H9 (cell line): ENCODE results near the gene BMP2K. TPM values are rescaled to one million over a fixed set of nuclear protein-coding genes. Genes with fewer than 3 reads are reported as not detected.

ENCODE experiments used
- DNase-seq: peaks from one replicate; pipeline ENCODE4 v3.0.0-alpha.2; 2017
- H2AFZ ChIP-seq: one replicate; pipeline ENCODE4 v1.6.1; 2013; ENCODE audit warnings: mild to moderate bottlenecking, low read length, control low read depth, moderate library complexity
- H2AK5ac ChIP-seq: 2 replicates; pipeline ENCODE4 v1.6.1; 2013; ENCODE audit warnings: low read length, control low read depth, mixed read lengths; ENCODE audit not compliant: insufficient read length
- H2BK120ac ChIP-seq: one replicate; pipeline ENCODE4 v1.6.1; 2013; ENCODE audit warnings: low read depth, mild to moderate bottlenecking, low read length, control low read depth, inconsistent platforms; ENCODE audit not compliant: poor library complexity, severe bottlenecking
- H2BK12ac ChIP-seq: 2 replicates; pipeline ENCODE4 v1.6.1; 2013; ENCODE audit warnings: low read length, control low read depth, mixed read lengths, low read depth; ENCODE audit not compliant: insufficient read length
- H2BK15ac ChIP-seq: 2 replicates; pipeline ENCODE4 v1.6.1; 2013; ENCODE audit warnings: low read depth, low read length, control low read depth
- H2BK20ac ChIP-seq: one replicate; pipeline ENCODE4 v1.6.1; 2013; ENCODE audit warnings: low read depth, mild to moderate bottlenecking, low read length, control low read depth, inconsistent platforms; ENCODE audit not compliant: poor library complexity, severe bottlenecking
- H2BK5ac ChIP-seq: 2 replicates; pipeline ENCODE4 v1.6.1; 2013; ENCODE audit warnings: low read length, control low read depth, mixed read lengths; ENCODE audit not compliant: insufficient read length
- H3K14ac ChIP-seq: 2 replicates; pipeline ENCODE4 v1.6.1; 2013; ENCODE audit warnings: low read length, control low read depth; ENCODE audit not compliant: insufficient read depth
- H3K18ac ChIP-seq: 2 replicates; pipeline ENCODE4 v1.6.1; 2013; ENCODE audit warnings: low read depth, mild to moderate bottlenecking, mixed read lengths, low read length, control low read depth; ENCODE audit not compliant: insufficient read length
- H3K23ac ChIP-seq: 2 replicates; pipeline ENCODE4 v1.6.1; 2013; ENCODE audit warnings: low read length, control low read depth, mixed read lengths, low read depth; ENCODE audit not compliant: insufficient read length
- H3K23me2 ChIP-seq: 2 replicates; pipeline ENCODE4 v1.6.1; 2013; ENCODE audit warnings: low read depth, mild to moderate bottlenecking, mixed read lengths, low read length, control low read depth; ENCODE audit not compliant: insufficient read length, poor library complexity, severe bottlenecking
- H3K27ac ChIP-seq: 2 replicates; pipeline ENCODE4 v1.5.1; 2013; ENCODE audit warnings: low read length, control low read depth, mixed read lengths, low read depth; ENCODE audit not compliant: insufficient read length
- H3K27me3 ChIP-seq: 2 replicates; pipeline ENCODE4 v1.6.1; 2013; ENCODE audit warnings: low read length, control low read depth, inconsistent platforms; ENCODE audit not compliant: insufficient read depth
- H3K4ac ChIP-seq: 2 replicates; pipeline ENCODE4 v1.6.1; 2013; ENCODE audit warnings: low read depth, mild to moderate bottlenecking, control low read depth, inconsistent platforms, low read length, moderate library complexity
- H3K4me1 ChIP-seq: 2 replicates; pipeline ENCODE4 v1.6.1; 2013; ENCODE audit warnings: low read length, control low read depth, inconsistent platforms; ENCODE audit not compliant: insufficient read depth
- H3K4me2 ChIP-seq: 2 replicates; pipeline ENCODE4 v1.6.1; 2013; ENCODE audit warnings: low read length, control low read depth, mixed read lengths; ENCODE audit not compliant: insufficient read length, insufficient read depth
- H3K56ac ChIP-seq: 2 replicates; pipeline ENCODE4 v1.6.1; 2013; ENCODE audit warnings: low read depth, mild to moderate bottlenecking, mixed read lengths, low read length, control low read depth; ENCODE audit not compliant: insufficient read length
- H3K79me1 ChIP-seq: 2 replicates; pipeline ENCODE4 v1.6.1; 2013; ENCODE audit warnings: low read depth, mild to moderate bottlenecking, moderate library complexity, low read length, control low read depth, inconsistent platforms; ENCODE audit not compliant: insufficient read depth, poor library complexity, severe bottlenecking
- H3K79me2 ChIP-seq: 2 replicates; pipeline ENCODE4 v1.6.1; 2013; ENCODE audit warnings: low read length, control low read depth, inconsistent platforms; ENCODE audit not compliant: insufficient read depth
- H3K9ac ChIP-seq: 2 replicates; pipeline ENCODE4 v1.6.1; 2013; ENCODE audit warnings: low read length, control low read depth, mixed read lengths; ENCODE audit not compliant: insufficient read length; ENCODE audit errors: extremely low read depth
- H3K9me3 ChIP-seq: one replicate; pipeline ENCODE4 v1.6.1; 2013; ENCODE audit warnings: low read depth, low read length, inconsistent platforms; ENCODE audit not compliant: control insufficient read depth
- H3T11ph ChIP-seq: one replicate; pipeline ENCODE4 v1.6.1; 2013; ENCODE audit warnings: mild to moderate bottlenecking, low read length, control low read depth, inconsistent platforms
- H4K20me1 ChIP-seq: one replicate; pipeline ENCODE4 v1.6.1; 2013; ENCODE audit not compliant: control insufficient read depth, insufficient read length, insufficient read depth
- H4K5ac ChIP-seq: 2 replicates; pipeline ENCODE4 v1.6.1; 2013; ENCODE audit warnings: low read depth, mild to moderate bottlenecking, mixed read lengths, low read length, control low read depth; ENCODE audit not compliant: insufficient read length
- H4K8ac ChIP-seq: replicated peaks from 2 replicates; pipeline ENCODE4 v1.6.1; 2013; ENCODE audit warnings: low read length, control low read depth, mixed read lengths, low read depth; ENCODE audit not compliant: insufficient read length
- H4K91ac ChIP-seq: 2 replicates; pipeline ENCODE4 v1.6.1; 2013; ENCODE audit warnings: low read depth, mild to moderate bottlenecking, moderate library complexity, mixed read lengths, low read length, control low read depth; ENCODE audit not compliant: insufficient read length
- H3K27ac Mint-ChIP-seq, 3 experiments: 2 replicates in 2 of 3; 3 replicates in 1 of 3; pipeline ENCODE4 v1.8.0; 2020 to 2021; ENCODE audit warnings: mixed read lengths in 3 of 3, mild to moderate bottlenecking in 1 of 3, moderate library complexity in 1 of 3
- H3K27me3 Mint-ChIP-seq: 2 replicates; pipeline ENCODE4 v1.8.0; 2021; ENCODE audit warnings: low read depth, mild to moderate bottlenecking, moderate library complexity, mixed read lengths
- H3K36me3 Mint-ChIP-seq, 3 experiments: 2 replicates in 2 of 3; 3 replicates in 1 of 3; pipeline ENCODE4 v1.8.0; 2020 to 2021; ENCODE audit warnings: low read depth in 3 of 3, mixed read lengths in 3 of 3; ENCODE audit not compliant: insufficient read depth in 1 of 3
- H3K4me1 Mint-ChIP-seq, 2 experiments: 2 replicates each; pipeline ENCODE4 v1.8.0; 2020; ENCODE audit warnings: mixed read lengths in 2 of 2
- H3K4me3 Mint-ChIP-seq, 2 experiments: 2 replicates in 1 of 2; 3 replicates in 1 of 2; pipeline ENCODE4 v1.8.0; 2020 to 2021; ENCODE audit warnings: mild to moderate bottlenecking in 2 of 2, mixed read lengths in 2 of 2, moderate library complexity in 1 of 2
- H3K9me3 Mint-ChIP-seq, 2 experiments: 2 replicates in 1 of 2; 3 replicates in 1 of 2; pipeline ENCODE4 v1.8.0; 2020; ENCODE audit warnings: mild to moderate bottlenecking in 2 of 2, mixed read lengths in 2 of 2, moderate library complexity in 1 of 2
- CTCF ChIP-seq: fragments of 200-600 bp; sonication (generic); conservative IDR thresholded peaks from 3 replicates; pipeline ENCODE4 v1.8.0; 2021; ENCODE audit warnings: antibody characterized with exemption, mild to moderate bottlenecking
- WGBS: extraction: QIAGEN DNeasy Blood & Tissue Kit; methylation state at CpG from one replicate; pipeline ENCODE4 v1.1.7; 2013; ENCODE audit warnings: missing lambda C conversion rate, low lambda C conversion rate, mixed read lengths; ENCODE audit not compliant: insufficient read length; ENCODE audit errors: extremely low coverage; 5-methylcytosine and 5-hydroxymethylcytosine counted together
- total RNA-seq: library from RNA; stranded (reverse); gene quantifications from 2 replicates; pipeline ENCODE4 v1.2.1, GENCODE V29; 2021

BMP2K gene
- total RNA-seq, 1 experiment from 2014 or later: 26.4 TPM

- Mint-ChIP-seq H3K27ac (no peak overlapping the region), H3K9me3 (0 out of 5 replicates have a peak, but pooled peaks cover 0 to 2% of the 10 kb centered on the region in 2 experiments), H3K4me1 (peaks cover 18 to 20% of the 10 kb centered on the region in 2 experiments), H3K27me3 (no peaks in the 10 kb centered on the region), H3K4me3 (no peak overlapping the region), H3K36me3 (no peaks in the 10 kb centered on the region; a peak in 1 of 7 replicates)
- Histone ChIP-seq H3K27ac (no peak overlapping the region), H3K9me3 (no peaks in the 10 kb centered on the region), H3K18ac (no peak overlapping the region), H4K8ac (no peak overlapping the region), H3K23ac (no peak overlapping the region), H4K91ac (no peak overlapping the region), H3T11ph (no peak overlapping the region), H4K5ac (no peak overlapping the region), H2BK5ac (no peak overlapping the region), H3K56ac (no peak overlapping the region), H2BK120ac (no peak overlapping the region), H2AFZ (no peak overlapping the region), H2BK15ac (no peak overlapping the region), H3K23me2 (peaks cover 7% of the 10 kb centered on the region), H3K4me2 (no peak overlapping the region), H3K4me1 (no peaks in the 10 kb centered on the region; the same call in 1 of the 2 replicates), H3K79me1 (no peaks in the 10 kb centered on the region), H3K79me2 (peaks cover 11% of the 10 kb centered on the region; the same call in 1 of the 2 replicates), H2AK5ac (no peak overlapping the region), H3K27me3 (no peaks in the 10 kb centered on the region), H3K14ac (no peak overlapping the region), H3K4ac (no peak overlapping the region), H2BK20ac (no peak overlapping the region), H4K20me1 (no peaks in the 10 kb centered on the region), H2BK12ac (no peak overlapping the region), H3K9ac (no peak overlapping the region)
- DNase-seq: no peak
- WGBS: no CpG with 5 or more reads among the region's 2 CpGs
- TF ChIP-seq CTCF: no peak
Measured at GRCh38 chr4:78779280-78779679, 3.1 kb downstream of the BMP2K start.
